DND-41 (cell line): ENCODE measurements around the gene CEP164.

Experiments used
- ATAC-seq: fragments of 200-7000 bp; cut with Tn5 transposase; 3 replicates; pipeline ENCODE4 v1.9.1; 2021; ENCODE audit warnings: low read depth; ENCODE audit not compliant: insufficient read depth
- DNase-seq: peaks from one replicate; pipeline ENCODE4 v3.0.0-alpha.2; 2020
- H2AFZ ChIP-seq: 2 replicates; pipeline ENCODE4 v1.6.0; 2012; ENCODE audit warnings: low read depth, low read length
- H3K27ac ChIP-seq: 2 replicates; pipeline ENCODE4 v1.5.1; 2012; ENCODE audit warnings: low read length, inconsistent platforms
- H3K27me3 ChIP-seq: fragments of 200-600 bp; sonication (generic); 2 replicates; pipeline ENCODE4 v1.6.0; 2012; ENCODE audit warnings: low read length, mild to moderate bottlenecking, inconsistent platforms; ENCODE audit not compliant: insufficient read depth, poor library complexity
- H3K36me3 ChIP-seq: 2 replicates; pipeline ENCODE4 v1.5.1; 2012; ENCODE audit warnings: low read length, inconsistent platforms; ENCODE audit not compliant: insufficient read depth
- H3K4me1 ChIP-seq: 2 replicates; pipeline ENCODE4 v1.5.1; 2012; ENCODE audit warnings: mild to moderate bottlenecking, low read length; ENCODE audit not compliant: insufficient read depth
- H3K4me2 ChIP-seq: 2 replicates; pipeline ENCODE4 v1.6.0; 2012; ENCODE audit warnings: mild to moderate bottlenecking, moderate library complexity, low read length, inconsistent platforms; ENCODE audit not compliant: insufficient read depth
- H3K4me3 ChIP-seq, 2 experiments: fragments of 200-600 bp in 1 of 2; shearing (Covaris generic) in 1 of 2; 2 replicates each; pipeline ENCODE4 v1.5.1; 2012 to 2016; ENCODE audit warnings: inconsistent platforms in 2 of 2, low read length in 2 of 2, mild to moderate bottlenecking in 2 of 2, low read depth in 1 of 2, moderate library complexity in 1 of 2
- H3K79me2 ChIP-seq: 2 replicates; pipeline ENCODE4 v1.6.0; 2012; ENCODE audit warnings: low read length, inconsistent platforms; ENCODE audit not compliant: insufficient read depth
- H3K9ac ChIP-seq: 2 replicates; pipeline ENCODE4 v1.6.0; 2012; ENCODE audit warnings: low read depth, mild to moderate bottlenecking, inconsistent platforms, low read length, moderate library complexity
- H3K9me3 ChIP-seq: 2 replicates; pipeline ENCODE4 v1.5.1; 2012; ENCODE audit warnings: low read length, moderate library complexity, mild to moderate bottlenecking, inconsistent platforms; ENCODE audit not compliant: insufficient read depth, severe bottlenecking
- H4K20me1 ChIP-seq: 2 replicates; pipeline ENCODE4 v1.6.0; 2012; ENCODE audit warnings: low read length; ENCODE audit not compliant: insufficient read depth
- CTCF ChIP-seq: IDR thresholded peaks from 2 replicates; pipeline ENCODE4 v1.5.1; 2012; ENCODE audit warnings: borderline replicate concordance, low read length, moderate library complexity, mild to moderate bottlenecking; ENCODE audit not compliant: poor library complexity, severe bottlenecking; ENCODE audit errors: extremely low read depth
- EZH2 ChIP-seq: IDR thresholded peaks from 3 replicates; pipeline ENCODE4 v1.6.1; 2012; ENCODE audit warnings: borderline replicate concordance, low read depth, mild to moderate bottlenecking, moderate library complexity, low read length, inconsistent platforms; ENCODE audit not compliant: severe bottlenecking

The CEP164 gene

GRCh38 chr11:117333917-117334316 lies 6.3 kb downstream of the CEP164 start:
- Histone ChIP-seq H3K9ac (no peak overlapping the region), H3K4me2 (no peak overlapping the region), H3K9me3 (no peaks in the 10 kb centered on the region), H3K4me1 (peaks cover 7% of the 10 kb centered on the region), H3K27ac (no peak overlapping the region), H3K4me3 (no peak overlapping the region), H3K79me2 (no peaks in the 10 kb centered on the region), H4K20me1 (no peaks in the 10 kb centered on the region), H3K27me3 (no peaks in the 10 kb centered on the region), H3K36me3 (no peaks in the 10 kb centered on the region), H2AFZ (no peak overlapping the region)
- TF ChIP-seq CTCF = no peak
- no peak for TF ChIP-seq EZH2
- DNase-seq = no peak
- ATAC-seq = no peak

- no peak for DNase-seq
- no peaks in the 10 kb centered on the region for H3K9me3 ChIP-seq
These were observed 7.2 kb downstream of the CEP164 start for GRCh38 chr11:117334896-117335295.

GRCh38 chr11:117335399-117335798 lies 7.7 kb downstream of the CEP164 start:
- Histone ChIP-seq H3K9me3 (no peaks in the 10 kb centered on the region), H2AFZ (no peak overlapping the region), H3K27ac (no peak overlapping the region), H3K4me1 (no peaks in the 10 kb centered on the region), H3K4me2 (no peak overlapping the region), H3K36me3 (no peaks in the 10 kb centered on the region), H3K79me2 (no peaks in the 10 kb centered on the region), H3K9ac (no peak overlapping the region), H3K4me3 (no peak overlapping the region), H4K20me1 (no peaks in the 10 kb centered on the region), H3K27me3 (no peaks in the 10 kb centered on the region)
- DNase-seq (no peak), ATAC-seq (no peak)
- TF ChIP-seq EZH2 (no peak), CTCF (no peak)

More at GRCh38 chr11:117334896-117335295, 7.2 kb downstream of the CEP164 start:
- H3K4me2 ChIP-seq = no peak overlapping the region
- no peak overlapping the region for H3K27ac ChIP-seq
- no peaks in the 10 kb centered on the region for H3K36me3 ChIP-seq
- no peak overlapping the region for H3K4me3 ChIP-seq
- no peak overlapping the region for H2AFZ ChIP-seq
- no peaks in the 10 kb centered on the region for H4K20me1 ChIP-seq
- H3K79me2 ChIP-seq = no peaks in the 10 kb centered on the region
- H3K9ac ChIP-seq = no peak overlapping the region
- no peak for ATAC-seq
- TF ChIP-seq EZH2 (no peak), CTCF (no peak)
- no peaks in the 10 kb centered on the region for H3K27me3 ChIP-seq
- no peaks in the 10 kb centered on the region for H3K4me1 ChIP-seq

GRCh38 chr11:117337076-117337475 lies 9.4 kb downstream of the CEP164 start:
- Histone ChIP-seq H3K27me3 (no peaks in the 10 kb centered on the region), H3K27ac (no peak overlapping the region)
- no peak for ATAC-seq

More at GRCh38 chr11:117337076-117337475, 9.4 kb downstream of the CEP164 start:
- no peaks in the 10 kb centered on the region for H3K4me1 ChIP-seq
- H3K79me2 ChIP-seq = no peaks in the 10 kb centered on the region
- H3K4me2 ChIP-seq = no peak overlapping the region
- 0 out of 2 replicates have a peak, but pooled peaks cover 5% of the 10 kb centered on the region for H3K36me3 ChIP-seq
- no peak for DNase-seq
- no peak overlapping the region for H3K9ac ChIP-seq
- H2AFZ ChIP-seq = no peak overlapping the region
- TF ChIP-seq CTCF = no peak
- TF ChIP-seq EZH2 = no peak
- H3K9me3 ChIP-seq = no peaks in the 10 kb centered on the region
- no peak overlapping the region for H3K4me3 ChIP-seq
- no peaks in the 10 kb centered on the region for H4K20me1 ChIP-seq
